ENCODE measurements around the gene TBC1D5. TPM values are rescaled to one million over a fixed set of nuclear protein-coding genes. Genes with fewer than 3 reads are reported as not detected.

TBC1D5 gene
- total RNA-seq, 1 experiment from 2014 or later = 26.1 TPM

DNA sequence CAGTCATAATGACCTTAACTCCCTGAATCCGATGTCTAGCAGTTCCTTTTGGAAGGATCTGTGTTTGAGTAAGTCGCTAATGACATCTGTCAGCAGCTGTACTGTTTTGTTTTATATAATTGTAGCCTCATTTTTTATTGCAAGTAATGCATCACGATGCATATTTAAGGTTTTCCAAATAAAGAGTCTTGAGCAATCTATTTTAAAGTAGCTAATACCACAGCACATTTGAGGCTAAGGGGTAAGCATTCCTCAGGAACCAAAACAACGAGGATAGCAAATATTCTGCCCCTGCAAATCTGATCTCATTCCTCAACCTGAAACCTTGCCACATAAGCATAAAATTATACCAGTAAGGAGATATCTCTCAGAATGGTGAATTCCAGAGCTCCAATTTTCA is 98.7 kb downstream of the TBC1D5 start (continued):
- no peak for TF ChIP-seq AFF4 (CRISPR knock-in tag; IDR thresholded peaks at IDR 0.05; ENCODE audit: borderline replicate concordance)
- no peak for TF ChIP-seq MYBL2 (CRISPR knock-in tag; IDR thresholded peaks at IDR 0.05)
- TF ChIP-seq, protein P1, sequence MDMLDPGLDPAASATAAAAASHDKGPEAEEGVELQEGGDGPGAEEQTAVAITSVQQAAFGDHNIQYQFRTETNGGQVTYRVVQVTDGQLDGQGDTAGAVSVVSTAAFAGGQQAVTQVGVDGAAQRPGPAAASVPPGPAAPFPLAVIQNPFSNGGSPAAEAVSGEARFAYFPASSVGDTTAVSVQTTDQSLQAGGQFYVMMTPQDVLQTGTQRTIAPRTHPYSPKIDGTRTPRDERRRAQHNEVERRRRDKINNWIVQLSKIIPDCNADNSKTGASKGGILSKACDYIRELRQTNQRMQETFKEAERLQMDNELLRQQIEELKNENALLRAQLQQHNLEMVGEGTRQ (CRISPR knock-in tag; IDR thresholded peaks at IDR 0.05) = no peak
- TF ChIP-seq JAZF1 (CRISPR knock-in tag; IDR thresholded peaks at IDR 0.05) = no peak
- TF ChIP-seq, protein P2, sequence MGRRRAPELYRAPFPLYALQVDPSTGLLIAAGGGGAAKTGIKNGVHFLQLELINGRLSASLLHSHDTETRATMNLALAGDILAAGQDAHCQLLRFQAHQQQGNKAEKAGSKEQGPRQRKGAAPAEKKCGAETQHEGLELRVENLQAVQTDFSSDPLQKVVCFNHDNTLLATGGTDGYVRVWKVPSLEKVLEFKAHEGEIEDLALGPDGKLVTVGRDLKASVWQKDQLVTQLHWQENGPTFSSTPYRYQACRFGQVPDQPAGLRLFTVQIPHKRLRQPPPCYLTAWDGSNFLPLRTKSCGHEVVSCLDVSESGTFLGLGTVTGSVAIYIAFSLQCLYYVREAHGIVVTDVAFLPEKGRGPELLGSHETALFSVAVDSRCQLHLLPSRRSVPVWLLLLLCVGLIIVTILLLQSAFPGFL (CRISPR knock-in tag; IDR thresholded peaks at IDR 0.05; ENCODE audit: borderline replicate concordance) = no peak
- no peak for TF ChIP-seq ESRRA (CRISPR knock-in tag; IDR thresholded peaks at IDR 0.05; ENCODE audit: borderline replicate concordance)
- TF ChIP-seq, protein P3, sequence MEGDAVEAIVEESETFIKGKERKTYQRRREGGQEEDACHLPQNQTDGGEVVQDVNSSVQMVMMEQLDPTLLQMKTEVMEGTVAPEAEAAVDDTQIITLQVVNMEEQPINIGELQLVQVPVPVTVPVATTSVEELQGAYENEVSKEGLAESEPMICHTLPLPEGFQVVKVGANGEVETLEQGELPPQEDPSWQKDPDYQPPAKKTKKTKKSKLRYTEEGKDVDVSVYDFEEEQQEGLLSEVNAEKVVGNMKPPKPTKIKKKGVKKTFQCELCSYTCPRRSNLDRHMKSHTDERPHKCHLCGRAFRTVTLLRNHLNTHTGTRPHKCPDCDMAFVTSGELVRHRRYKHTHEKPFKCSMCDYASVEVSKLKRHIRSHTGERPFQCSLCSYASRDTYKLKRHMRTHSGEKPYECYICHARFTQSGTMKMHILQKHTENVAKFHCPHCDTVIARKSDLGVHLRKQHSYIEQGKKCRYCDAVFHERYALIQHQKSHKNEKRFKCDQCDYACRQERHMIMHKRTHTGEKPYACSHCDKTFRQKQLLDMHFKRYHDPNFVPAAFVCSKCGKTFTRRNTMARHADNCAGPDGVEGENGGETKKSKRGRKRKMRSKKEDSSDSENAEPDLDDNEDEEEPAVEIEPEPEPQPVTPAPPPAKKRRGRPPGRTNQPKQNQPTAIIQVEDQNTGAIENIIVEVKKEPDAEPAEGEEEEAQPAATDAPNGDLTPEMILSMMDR (IDR thresholded peaks at IDR 0.05) = no peak

DNA sequence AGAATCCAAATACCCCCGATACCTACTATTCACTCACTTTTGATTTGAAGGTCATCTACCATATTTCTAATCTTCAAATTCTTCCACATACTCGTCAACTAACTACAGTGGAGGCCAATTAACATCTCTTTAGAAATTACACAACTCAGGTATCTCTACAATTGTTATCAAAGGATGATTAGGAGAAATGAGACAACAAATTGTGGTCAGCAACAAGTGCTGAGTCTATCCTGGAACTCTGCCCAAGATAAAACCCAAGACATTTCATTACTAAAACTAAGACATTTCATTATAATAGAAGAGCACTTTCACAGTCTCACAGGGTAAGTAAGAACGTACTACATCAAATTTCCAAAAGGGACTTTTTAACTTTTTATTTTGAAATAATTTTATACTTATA is 100.0 kb downstream of the TBC1D5 start:
- H3K27ac Mint-ChIP-seq = no peak overlapping the region
- H3K9me3 Mint-ChIP-seq = peaks cover 3% of the 10 kb centered on the region; the same call in 1 of the 2 replicates
- ChIA-PET POLR2A (no interaction called here), CTCF (no interaction called here)
- ATAC-seq = no peak
- H3K4me3 Mint-ChIP-seq = no peak overlapping the region
- H3K4me1 Mint-ChIP-seq = 0 out of 2 replicates have a peak, but pooled peaks cover 4% of the 10 kb centered on the region
- no peaks in the 10 kb centered on the region for H3K36me3 Mint-ChIP-seq
- TF ChIP-seq KAT7 (CRISPR knock-in tag; IDR thresholded peaks at IDR 0.05; ENCODE audit: borderline replicate concordance) = no peak
- no peak for TF ChIP-seq ERG (CRISPR knock-in tag; IDR thresholded peaks at IDR 0.05)
- TF ChIP-seq ETV6 (CRISPR knock-in tag; IDR thresholded peaks at IDR 0.05) = no peak
- TF ChIP-seq MYBL2 (CRISPR knock-in tag; IDR thresholded peaks at IDR 0.05) = no peak
- no peak for TF ChIP-seq FOXK1 (CRISPR knock-in tag; IDR thresholded peaks at IDR 0.05)
- TF ChIP-seq, protein P4, sequence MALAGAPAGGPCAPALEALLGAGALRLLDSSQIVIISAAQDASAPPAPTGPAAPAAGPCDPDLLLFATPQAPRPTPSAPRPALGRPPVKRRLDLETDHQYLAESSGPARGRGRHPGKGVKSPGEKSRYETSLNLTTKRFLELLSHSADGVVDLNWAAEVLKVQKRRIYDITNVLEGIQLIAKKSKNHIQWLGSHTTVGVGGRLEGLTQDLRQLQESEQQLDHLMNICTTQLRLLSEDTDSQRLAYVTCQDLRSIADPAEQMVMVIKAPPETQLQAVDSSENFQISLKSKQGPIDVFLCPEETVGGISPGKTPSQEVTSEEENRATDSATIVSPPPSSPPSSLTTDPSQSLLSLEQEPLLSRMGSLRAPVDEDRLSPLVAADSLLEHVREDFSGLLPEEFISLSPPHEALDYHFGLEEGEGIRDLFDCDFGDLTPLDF (CRISPR knock-in tag; IDR thresholded peaks at IDR 0.05) = no peak
- no peaks in the 10 kb centered on the region for H3K27me3 Mint-ChIP-seq (ENCODE audit: low read depth)
- no peak for DNase-seq (ENCODE audit: low spot score)

DNA sequence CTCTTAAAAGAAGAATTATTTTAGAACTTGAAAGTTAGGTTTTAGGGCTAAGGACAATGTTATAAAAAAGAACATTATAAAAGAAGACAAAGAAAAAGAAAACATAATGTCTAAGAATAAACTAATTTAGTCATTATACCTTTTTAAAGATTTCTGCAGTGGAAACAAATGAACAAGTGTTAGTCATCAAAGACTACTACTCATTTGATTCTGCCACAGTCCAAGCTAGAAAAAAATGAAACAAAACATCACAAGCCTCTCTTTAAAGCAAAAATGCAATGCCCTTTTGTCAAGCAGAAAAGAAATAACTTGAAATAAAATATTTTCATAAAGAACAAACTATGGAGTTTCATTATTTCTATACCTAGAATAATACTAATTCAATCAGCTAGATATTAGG is 102.0 kb downstream of the TBC1D5 start:
- peaks cover 4% of the 10 kb centered on the region; the same call in 1 of the 2 replicates for H3K9me3 Mint-ChIP-seq
- no peaks in the 10 kb centered on the region for H3K27me3 Mint-ChIP-seq (ENCODE audit: low read depth)
- 0 out of 2 replicates have a peak, but pooled peaks cover 4% of the 10 kb centered on the region for H3K4me1 Mint-ChIP-seq
- no peaks in the 10 kb centered on the region for H3K36me3 Mint-ChIP-seq
- ChIA-PET POLR2A (no interaction called here), CTCF (no interaction called here)
- DNase-seq (ENCODE audit: low spot score) (no peak), ATAC-seq (no peak)
- no peak overlapping the region for H3K27ac Mint-ChIP-seq
- H3K4me3 Mint-ChIP-seq = no peak overlapping the region
- TF ChIP-seq ESRRA (CRISPR knock-in tag; IDR thresholded peaks at IDR 0.05; ENCODE audit: borderline replicate concordance) (no peak), AFF4 (CRISPR knock-in tag; IDR thresholded peaks at IDR 0.05; ENCODE audit: borderline replicate concordance) (no peak), NR2C2 (CRISPR knock-in tag; IDR thresholded peaks at IDR 0.05) (no peak), SMAD3 (CRISPR knock-in tag; IDR thresholded peaks at IDR 0.05; ENCODE audit: borderline replicate concordance) (no peak)
- TF ChIP-seq, protein P5, sequence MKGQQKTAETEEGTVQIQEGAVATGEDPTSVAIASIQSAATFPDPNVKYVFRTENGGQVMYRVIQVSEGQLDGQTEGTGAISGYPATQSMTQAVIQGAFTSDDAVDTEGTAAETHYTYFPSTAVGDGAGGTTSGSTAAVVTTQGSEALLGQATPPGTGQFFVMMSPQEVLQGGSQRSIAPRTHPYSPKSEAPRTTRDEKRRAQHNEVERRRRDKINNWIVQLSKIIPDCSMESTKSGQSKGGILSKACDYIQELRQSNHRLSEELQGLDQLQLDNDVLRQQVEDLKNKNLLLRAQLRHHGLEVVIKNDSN (CRISPR knock-in tag; IDR thresholded peaks at IDR 0.05) = no peak
- TF ChIP-seq, protein P6, sequence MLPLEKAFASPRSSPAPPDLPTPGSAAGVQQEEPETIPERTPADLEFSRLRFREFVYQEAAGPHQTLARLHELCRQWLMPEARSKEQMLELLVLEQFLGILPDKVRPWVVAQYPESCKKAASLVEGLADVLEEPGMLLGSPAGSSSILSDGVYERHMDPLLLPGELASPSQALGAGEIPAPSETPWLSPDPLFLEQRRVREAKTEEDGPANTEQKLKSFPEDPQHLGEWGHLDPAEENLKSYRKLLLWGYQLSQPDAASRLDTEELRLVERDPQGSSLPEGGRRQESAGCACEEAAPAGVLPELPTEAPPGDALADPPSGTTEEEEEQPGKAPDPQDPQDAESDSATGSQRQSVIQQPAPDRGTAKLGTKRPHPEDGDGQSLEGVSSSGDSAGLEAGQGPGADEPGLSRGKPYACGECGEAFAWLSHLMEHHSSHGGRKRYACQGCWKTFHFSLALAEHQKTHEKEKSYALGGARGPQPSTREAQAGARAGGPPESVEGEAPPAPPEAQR (CRISPR knock-in tag; IDR thresholded peaks at IDR 0.05) = no peak

Measured in WTC11 (cell line).